PC-9 (cell line): ENCODE data around the gene CCDC192. TPM values are rescaled to one million over a fixed set of nuclear protein-coding genes. Genes with fewer than 3 reads are reported as not detected.

Experiments used
- BruUV-seq: library from RNA; stranded (reverse); fragments of 400-500 nt; replicated peaks from 2 replicates; lab custom pipeline; 2021; lab: Mats Ljungman, UMichigan
- CTCF ChIA-PET: fragments of 300-600 bp; sonication (Branson Sonifier 250); formaldehyde crosslinking; loops from one replicate; lab custom pipeline; 2022; ENCODE audit warnings: antibody characterized with exemption; lab: Charles Lee
- POLR2A ChIA-PET: fragments of 300-600 bp; sonication (Branson Sonifier 250); formaldehyde crosslinking; loops from one replicate; lab custom pipeline; 2022; ENCODE audit warnings: antibody characterized with exemption; ENCODE audit not compliant: unreplicated experiment; lab: Charles Lee
- DNase-seq, 2 experiments: peaks; one replicate each; pipeline versions ENCODE4 v3.0.0 to v3.0.0-alpha.2; 2015 to 2022; ENCODE audit warnings: mixed read lengths in 1 of 2
- H2AFZ ChIP-seq: fragments of 200-600 bp; sonication (generic); 2 replicates; pipeline ENCODE4 v1.8.1; 2017; ENCODE audit warnings: antibody characterized with exemption
- H3F3A ChIP-seq: fragments of 200-600 bp; sonication (generic); 2 replicates; pipeline ENCODE4 v1.8.1; 2017; ENCODE audit warnings: antibody characterized with exemption, mild to moderate bottlenecking, low read depth; ENCODE audit not compliant: insufficient read depth
- H3K27ac ChIP-seq: fragments of 200-600 bp; sonication (generic); 2 replicates; pipeline ENCODE4 v1.6.1; 2016; ENCODE audit warnings: mixed run types
- H3K27me3 ChIP-seq: fragments of 200-600 bp; sonication (generic); 2 replicates; pipeline ENCODE4 v1.6.1; 2016; ENCODE audit warnings: low read depth, mixed run types; ENCODE audit not compliant: insufficient read depth
- H3K36me3 ChIP-seq: fragments of 200-600 bp; sonication (generic); 2 replicates; pipeline ENCODE4 v1.6.1; 2016; ENCODE audit warnings: low read depth, mixed run types
- H3K4me1 ChIP-seq: fragments of 200-600 bp; sonication (generic); replicated peaks from 2 replicates; pipeline ENCODE4 v1.6.1; 2016; ENCODE audit warnings: mixed run types; ENCODE audit not compliant: insufficient read depth
- H3K4me2 ChIP-seq: fragments of 200-600 bp; sonication (generic); 2 replicates; pipeline ENCODE4 v1.6.1; 2017; ENCODE audit warnings: mixed run types
- H3K4me3 ChIP-seq: fragments of 200-600 bp; sonication (generic); 2 replicates; pipeline ENCODE4 v1.6.1; 2016; ENCODE audit warnings: mixed run types
- H3K79me2 ChIP-seq: fragments of 200-600 bp; sonication (generic); 2 replicates; pipeline ENCODE4 v1.6.1; 2017; ENCODE audit warnings: low read depth, mixed run types
- H3K9me2 ChIP-seq: fragments of 200-600 bp; sonication (generic); 2 replicates; pipeline ENCODE4 v1.8.1; 2017; ENCODE audit warnings: mild to moderate bottlenecking; ENCODE audit not compliant: insufficient read depth
- H3K9me3 ChIP-seq: fragments of 200-600 bp; sonication (generic); 2 replicates; pipeline ENCODE4 v1.8.1; 2016; ENCODE audit warnings: low read depth; ENCODE audit not compliant: insufficient read depth
- H4K20me1 ChIP-seq: fragments of 200-600 bp; sonication (generic); 2 replicates; pipeline ENCODE4 v1.8.1; 2017; ENCODE audit not compliant: insufficient read depth
- CTCF ChIP-seq: fragments of 200-600 bp; sonication (generic); conservative IDR thresholded peaks from 2 replicates; pipeline ENCODE4 v1.6.1; 2017; ENCODE audit warnings: mixed run types, antibody characterized with exemption, mild to moderate bottlenecking, moderate library complexity
- EZH2 ChIP-seq: fragments of 200-600 bp; sonication (generic); IDR thresholded peaks from 2 replicates; pipeline ENCODE4 v1.8.0; 2017; ENCODE audit warnings: antibody characterized with exemption, low read depth
- intact Hi-C: fragments of 100-400 bp; cut with micrococcal nuclease; formaldehyde crosslinking; loops from one replicate; pipeline ENCODE4 v1.10.0; 2022; ENCODE audit not compliant: unreplicated experiment
- total RNA-seq: library from RNA; stranded (reverse); gene quantifications from 2 replicates; pipeline ENCODE4 v1.2.3, GENCODE V29; 2021

The CCDC192 gene
- total RNA-seq, 1 experiment from 2014 or later: not detected

GRCh38 chr5:127664093-127664492 lies 39.1 kb upstream of the CCDC192 start:
- no peak overlapping the region for H3K27ac ChIP-seq
- H3K9me3 ChIP-seq: no peaks in the 10 kb centered on the region
- no peaks in the 10 kb centered on the region for H3K4me1 ChIP-seq
- CTCF ChIA-PET: no interaction called here
- H4K20me1 ChIP-seq: no peaks in the 10 kb centered on the region
- no peaks in the 10 kb centered on the region for H3K9me2 ChIP-seq
- intact Hi-C loops: no loop called here
- H3K4me2 ChIP-seq: no peak overlapping the region
- no peaks in the 10 kb centered on the region for H3F3A ChIP-seq
- POLR2A ChIA-PET: no interaction called here
- no peaks in the 10 kb centered on the region for H3K27me3 ChIP-seq
- no peak overlapping the region for H3K4me3 ChIP-seq
- TF ChIP-seq CTCF (no peak), EZH2 (no peak)
- no TSS peak for BruUV-seq
- H3K36me3 ChIP-seq: no peaks in the 10 kb centered on the region
- H2AFZ ChIP-seq: no peak overlapping the region
- no peak for DNase-seq
- no peaks in the 10 kb centered on the region for H3K79me2 ChIP-seq

DNA sequence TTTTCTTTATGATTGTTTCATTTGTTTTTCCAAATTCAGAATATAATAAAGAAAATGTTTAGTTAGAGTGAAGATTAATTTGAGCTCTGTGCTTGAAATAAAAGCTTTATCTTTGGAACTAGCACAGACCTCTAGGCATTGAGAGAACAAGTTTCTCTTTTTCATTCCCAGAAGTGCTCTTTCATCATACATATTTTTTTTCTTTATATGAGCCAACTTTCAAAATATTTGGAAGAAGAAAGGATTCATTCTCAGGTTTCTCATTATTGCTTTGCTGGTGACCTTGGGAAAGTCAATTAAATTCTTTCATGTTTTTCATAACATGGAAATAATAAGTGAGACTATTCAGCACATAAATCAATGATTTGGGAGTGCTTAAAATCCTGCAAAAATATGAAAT lies 37.5 kb upstream of the CCDC192 start:
- no peaks in the 10 kb centered on the region for H3K27me3 ChIP-seq
- intact Hi-C loops: no loop called here
- no peak overlapping the region for H3K4me3 ChIP-seq
- H3K36me3 ChIP-seq: no peaks in the 10 kb centered on the region
- CTCF ChIA-PET: no interaction called here
- no TSS peak for BruUV-seq
- no peaks in the 10 kb centered on the region for H3K4me1 ChIP-seq
- POLR2A ChIA-PET: no interaction called here
- H3K27ac ChIP-seq: no peak overlapping the region
- TF ChIP-seq CTCF (no peak), EZH2 (no peak)
- H3K9me3 ChIP-seq: no peaks in the 10 kb centered on the region
- no peak for DNase-seq
- H2AFZ ChIP-seq: no peak overlapping the region
- H3F3A ChIP-seq: no peaks in the 10 kb centered on the region
- H4K20me1 ChIP-seq: no peaks in the 10 kb centered on the region
- H3K4me2 ChIP-seq: no peak overlapping the region
- H3K79me2 ChIP-seq: no peaks in the 10 kb centered on the region
- H3K9me2 ChIP-seq: no peaks in the 10 kb centered on the region

GRCh38 chr5:127666043-127666716 lies 37.0 kb upstream of the CCDC192 start:
- Histone ChIP-seq H3K27me3 (no peaks in the 10 kb centered on the region), H3K27ac (no peak overlapping the region), H3K4me3 (no peak overlapping the region), H3K79me2 (no peaks in the 10 kb centered on the region), H3K9me2 (no peaks in the 10 kb centered on the region), H3K9me3 (no peaks in the 10 kb centered on the region), H2AFZ (no peak overlapping the region), H3F3A (no peaks in the 10 kb centered on the region), H3K4me2 (no peak overlapping the region), H3K36me3 (no peaks in the 10 kb centered on the region), H3K4me1 (no peaks in the 10 kb centered on the region), H4K20me1 (no peaks in the 10 kb centered on the region)
- no peak for TF ChIP-seq CTCF
- no peak for TF ChIP-seq EZH2
- POLR2A ChIA-PET: no interaction called here
- no TSS peak for BruUV-seq
- CTCF ChIA-PET: no interaction called here
- no peak for DNase-seq
- intact Hi-C loops: no loop called here
